Lower lobe of right lung (tissue), 2 donors: ENCODE results near the gene FAM200A. TPM values are rescaled to one million over a fixed set of nuclear protein-coding genes. Genes with fewer than 3 reads are reported as not detected.

Experiments
- ATAC-seq, 2 donors: fragments of 200-7000 bp; cut with Tn5 transposase; one replicate each; pipeline ENCODE4 v1.9.1; 2020 to 2022; ENCODE audit warnings: mild to moderate bottlenecking in 2 of 2, moderate library complexity in 2 of 2
- DNase-seq: peaks from one replicate; pipeline ENCODE4 v3.0.0-alpha.2; 2020
- H3K27ac ChIP-seq: fragments of 200-600 bp; one replicate; pipeline ENCODE4 v1.8.0; 2022
- H3K27me3 ChIP-seq: fragments of 200-600 bp; one replicate; pipeline ENCODE4 v1.8.0; 2022; ENCODE audit warnings: low read depth
- H3K36me3 ChIP-seq: fragments of 200-600 bp; one replicate; pipeline ENCODE4 v1.8.0; 2022; ENCODE audit warnings: mild to moderate bottlenecking
- H3K4me1 ChIP-seq: fragments of 200-600 bp; one replicate; pipeline ENCODE4 v1.8.0; 2022
- H3K4me3 ChIP-seq: fragments of 200-600 bp; one replicate; pipeline ENCODE4 v1.8.0; 2022; ENCODE audit warnings: mild to moderate bottlenecking
- H3K9me3 ChIP-seq: fragments of 200-600 bp; one replicate; pipeline ENCODE4 v1.8.0; 2022
- CTCF ChIP-seq: fragments of 200-600 bp; IDR thresholded peaks from one replicate; pipeline ENCODE4 v1.8.0; 2022; ENCODE audit warnings: antibody characterized with exemption, mild to moderate bottlenecking
- intact Hi-C: fragments of 100-400 bp; cut with DNase I; formaldehyde crosslinking; loops from one replicate; pipeline ENCODE4 v1.11.0; 2022
- total RNA-seq: library from RNA; stranded (reverse); fragmentation: NEBNext Ultra II Directional; extraction: Animal tissue kit (Norgen Biotek cat#: 25700); gene quantifications from one replicate; pipeline ENCODE4 v1.2.1, GENCODE V29; 2021
- donor health status: DM: no; HTN: yes; CAD: no; lungs with severe emphysema.

The FAM200A gene
- total RNA-seq, 1 donor from 2014 or later: 6.7 TPM

GRCh38 chr7:99561737-99562051 is 9.8 kb upstream of the FAM200A start:
- DNase-seq (no peak), ATAC-seq (no peak)
- intact Hi-C loops: no loop called here
- no peak overlapping the region for H3K27ac ChIP-seq
- TF ChIP-seq CTCF: no peak
- no peaks in the 10 kb centered on the region for H3K27me3 ChIP-seq
- H3K36me3 ChIP-seq: peaks cover 71% of the 10 kb centered on the region
- H3K9me3 ChIP-seq: no peaks in the 10 kb centered on the region
- no peak overlapping the region for H3K4me3 ChIP-seq
- peaks cover 37% of the 10 kb centered on the region for H3K4me1 ChIP-seq

GRCh38 chr7:99560834-99561736 is 9.2 kb upstream of the FAM200A start:
- no peak for ATAC-seq
- no peak for DNase-seq
- H3K27ac ChIP-seq: peak overlapping the region; percentile 1
- no peak for TF ChIP-seq CTCF
- peaks cover 71% of the 10 kb centered on the region for H3K36me3 ChIP-seq
- no peaks in the 10 kb centered on the region for H3K27me3 ChIP-seq
- H3K4me1 ChIP-seq: peaks cover 43% of the 10 kb centered on the region
- no peaks in the 10 kb centered on the region for H3K9me3 ChIP-seq
- intact Hi-C loops: no loop called here
- H3K4me3 ChIP-seq: no peak overlapping the region

GRCh38 chr7:99559175-99559915 is 7.4 kb upstream of the FAM200A start:
- H3K27me3 ChIP-seq: no peaks in the 10 kb centered on the region
- H3K4me3 ChIP-seq: peak overlapping the region; percentile 92
- peaks cover 44% of the 10 kb centered on the region for H3K4me1 ChIP-seq
- intact Hi-C loops: no loop called here
- TF ChIP-seq CTCF: no peak
- peak overlapping the region; percentile 99 for H3K27ac ChIP-seq
- DNase-seq (no peak), ATAC-seq (no peak)
- peaks cover 59% of the 10 kb centered on the region for H3K36me3 ChIP-seq
- H3K9me3 ChIP-seq: no peaks in the 10 kb centered on the region

GRCh38 chr7:99558306-99559174 is 6.6 kb upstream of the FAM200A start, which contains the start of gene ZNF655:
TSS of gene ZNF655 (plus strand) at chr7:99558642. CDS start at chr7:99560560, 1,918 bp downstream.
- H3K36me3 ChIP-seq: peaks cover 56% of the 10 kb centered on the region
- H3K4me1 ChIP-seq: peaks cover 44% of the 10 kb centered on the region
- H3K4me3 ChIP-seq: peak within 1 kb of the TSS; percentile 92
- no peaks in the 10 kb centered on the region for H3K9me3 ChIP-seq
- intact Hi-C loops: no loop called here
- DNase-seq (peak; percentile 94), ATAC-seq (peak; percentile 97 to 98)
- H3K27me3 ChIP-seq: no peaks in the 10 kb centered on the region
- no peak for TF ChIP-seq CTCF
- peak within 1 kb of the TSS; percentile 99 for H3K27ac ChIP-seq

- H3K27ac ChIP-seq: peak overlapping the region; percentile 99
- intact Hi-C loops: no loop called here
- no peaks in the 10 kb centered on the region for H3K9me3 ChIP-seq
- peak overlapping the region; percentile 92 for H3K4me3 ChIP-seq
- H3K36me3 ChIP-seq: peaks cover 50% of the 10 kb centered on the region
- DNase-seq: no peak
- peaks cover 40% of the 10 kb centered on the region for H3K4me1 ChIP-seq
- H3K27me3 ChIP-seq: no peaks in the 10 kb centered on the region
- ATAC-seq: peak; percentile 76 to 81
- TF ChIP-seq CTCF: no peak
Measured at GRCh38 chr7:99557940-99558305, 6.0 kb upstream of the FAM200A start.
